ENCODE measurements around the gene VRK2.
"Not testable (repeated sequence)": the region's sequence is repeated elsewhere in the genome, so short reads cannot be mapped to it uniquely, and the experiment has no call there.

VRK2 gene

GRCh38 chr2:58054264-58054663 is 7.7 kb downstream of the VRK2 start:
- no peak for DNase-seq (ENCODE audit: low read depth in 2 of 2)

- no peak for DNase-seq (ENCODE audit: low read depth in 2 of 2)
These were observed 8.6 kb downstream of the VRK2 start for GRCh38 chr2:58055033-58055786.

GRCh38 chr2:58056192-58056916 is 9.7 kb downstream of the VRK2 start:
- DNase-seq (ENCODE audit: low read depth in 2 of 2): no peak

GRCh38 chr2:58057707-58058530 is 11.3 kb downstream of the VRK2 start:
- no peak for DNase-seq (ENCODE audit: low read depth in 2 of 2)

GRCh38 chr2:58063641-58064040 is 17.0 kb downstream of the VRK2 start:
- DNase-seq (ENCODE audit: low read depth in 2 of 2): no peak

GRCh38 chr2:58064086-58064485 is 17.5 kb downstream of the VRK2 start:
- DNase-seq (ENCODE audit: low read depth in 2 of 2): no peak

- DNase-seq (ENCODE audit: low read depth in 2 of 2): no peak
These were observed 18.6 kb downstream of the VRK2 start for GRCh38 chr2:58065248-58065647.

- DNase-seq (ENCODE audit: low read depth in 2 of 2): no peak
These were observed 20.4 kb downstream of the VRK2 start for GRCh38 chr2:58067001-58067400.

GRCh38 chr2:58070765-58071164 is 24.2 kb downstream of the VRK2 start:
- no peak for DNase-seq (ENCODE audit: low read depth in 2 of 2)

- DNase-seq (ENCODE audit: low read depth in 2 of 2): no peak
These were observed 25.5 kb downstream of the VRK2 start for GRCh38 chr2:58072102-58072501.

GRCh38 chr2:58073008-58073407 is 26.4 kb downstream of the VRK2 start:
- no peak for DNase-seq (ENCODE audit: low read depth in 2 of 2)

- DNase-seq (ENCODE audit: low read depth in 2 of 2): no peak
These were observed 27.1 kb downstream of the VRK2 start for GRCh38 chr2:58073751-58074150.

GRCh38 chr2:58081000-58081399 is 34.4 kb downstream of the VRK2 start:
- no peak for DNase-seq (ENCODE audit: low read depth in 2 of 2)

GRCh38 chr2:58089081-58089480 is 42.5 kb downstream of the VRK2 start:
- DNase-seq (ENCODE audit: low read depth in 2 of 2): no peak

- not testable (repeated sequence) for DNase-seq (ENCODE audit: low read depth in 2 of 2)
These were observed 46.2 kb downstream of the VRK2 start for GRCh38 chr2:58092772-58093171.

GRCh38 chr2:58097025-58097424 is 50.4 kb downstream of the VRK2 start:
- no peak for DNase-seq (ENCODE audit: low read depth in 2 of 2)

- no peak for DNase-seq (ENCODE audit: low read depth in 2 of 2)
These were observed 51.9 kb downstream of the VRK2 start for GRCh38 chr2:58098254-58099095.

GRCh38 chr2:58099096-58099769 is 52.6 kb downstream of the VRK2 start:
- DNase-seq (ENCODE audit: low read depth in 2 of 2): no peak

- DNase-seq (ENCODE audit: low read depth in 2 of 2): no peak
These were observed 54.9 kb downstream of the VRK2 start for GRCh38 chr2:58101500-58101899.

- no peak for DNase-seq (ENCODE audit: low read depth in 2 of 2)
These were observed 60.3 kb downstream of the VRK2 start for GRCh38 chr2:58106896-58107295.
